GM12801 (cell line): Measurements from ENCODE around the gene TMEM220.

ENCODE experiments used
- CTCF ChIP-seq: IDR thresholded peaks from one replicate; pipeline ENCODE4 v1.5.1; 2011; ENCODE audit warnings: control low read depth; ENCODE audit not compliant: insufficient read length; ENCODE audit errors: extremely low read depth

TMEM220 gene

DNA sequence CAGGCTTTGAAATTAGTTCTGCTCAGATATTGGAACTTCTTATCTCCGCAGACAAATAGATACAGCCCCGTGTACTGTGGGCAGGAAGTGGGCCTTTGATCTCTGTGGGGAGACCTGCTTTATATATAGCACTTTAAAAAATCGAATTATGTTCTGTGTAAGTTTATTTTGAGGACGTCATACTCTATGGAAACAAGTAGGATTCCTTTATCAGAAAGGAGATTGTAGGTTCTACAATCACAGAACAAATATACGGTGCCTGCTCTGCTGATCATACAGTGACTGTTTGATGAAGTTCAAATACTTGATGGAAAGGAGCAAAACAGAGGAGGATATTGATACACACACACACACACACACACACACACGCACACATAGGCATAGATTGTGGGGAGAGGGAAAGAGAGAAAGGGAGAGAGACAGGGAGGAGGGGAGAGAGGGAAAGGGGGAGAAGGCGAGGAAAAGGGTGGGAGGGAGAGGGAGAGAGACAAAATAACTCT is 14.7 kb upstream of the TMEM220 start:
- TF ChIP-seq CTCF: no peak

DNA sequence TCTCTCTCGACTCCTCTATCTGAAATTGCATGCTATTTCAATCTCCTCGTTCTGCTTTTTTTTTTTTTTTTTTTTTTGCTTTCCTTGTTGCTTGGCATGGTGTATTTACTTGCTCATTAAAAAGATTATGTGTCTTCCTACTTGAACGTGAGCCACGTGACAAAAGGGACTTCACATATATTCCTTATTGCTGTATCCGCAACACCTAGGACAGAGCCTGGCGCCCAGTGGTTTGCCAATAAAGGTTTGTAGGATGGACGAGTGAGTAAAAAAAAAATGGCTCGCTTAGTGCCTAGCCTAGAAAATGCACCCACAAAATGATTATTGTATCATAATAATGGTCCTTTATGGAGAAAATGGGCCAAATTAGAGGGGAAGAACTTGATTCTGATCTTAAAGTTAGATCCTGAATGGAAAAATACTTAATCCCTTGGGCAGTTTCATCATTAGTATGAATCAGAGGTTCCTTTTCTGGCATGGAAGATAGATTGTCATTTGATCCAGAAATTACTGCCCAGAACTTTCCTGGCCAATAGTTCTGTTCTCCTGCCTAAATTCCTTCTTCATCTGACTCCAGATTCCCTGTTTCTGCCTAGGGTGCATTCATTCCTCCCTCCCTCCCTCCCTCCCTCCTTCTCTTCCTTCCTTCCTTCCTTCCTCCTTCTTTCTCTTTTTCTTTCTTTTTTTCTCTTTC is 13.6 kb upstream of the TMEM220 start:
- no peak for TF ChIP-seq CTCF

DNA sequence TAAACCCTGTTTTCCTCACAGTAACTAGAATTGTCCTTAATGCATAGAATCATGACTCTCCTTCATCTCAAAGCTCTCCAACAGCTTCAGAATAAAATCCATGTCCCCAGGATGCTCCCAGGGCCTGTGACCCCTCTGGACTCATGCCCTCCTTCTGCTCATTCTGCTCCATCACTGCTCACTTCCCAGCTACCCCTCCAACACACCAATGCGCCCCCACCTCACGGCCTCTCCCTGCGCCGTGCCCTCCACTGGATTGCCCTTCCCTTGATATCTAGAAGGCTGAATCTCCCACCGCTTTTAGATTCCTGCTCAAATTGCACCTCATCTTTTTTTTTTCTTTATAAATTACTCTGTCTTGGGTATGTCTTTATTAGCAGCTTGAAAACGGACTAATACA is 12.6 kb upstream of the TMEM220 start:
- TF ChIP-seq CTCF: no peak

DNA sequence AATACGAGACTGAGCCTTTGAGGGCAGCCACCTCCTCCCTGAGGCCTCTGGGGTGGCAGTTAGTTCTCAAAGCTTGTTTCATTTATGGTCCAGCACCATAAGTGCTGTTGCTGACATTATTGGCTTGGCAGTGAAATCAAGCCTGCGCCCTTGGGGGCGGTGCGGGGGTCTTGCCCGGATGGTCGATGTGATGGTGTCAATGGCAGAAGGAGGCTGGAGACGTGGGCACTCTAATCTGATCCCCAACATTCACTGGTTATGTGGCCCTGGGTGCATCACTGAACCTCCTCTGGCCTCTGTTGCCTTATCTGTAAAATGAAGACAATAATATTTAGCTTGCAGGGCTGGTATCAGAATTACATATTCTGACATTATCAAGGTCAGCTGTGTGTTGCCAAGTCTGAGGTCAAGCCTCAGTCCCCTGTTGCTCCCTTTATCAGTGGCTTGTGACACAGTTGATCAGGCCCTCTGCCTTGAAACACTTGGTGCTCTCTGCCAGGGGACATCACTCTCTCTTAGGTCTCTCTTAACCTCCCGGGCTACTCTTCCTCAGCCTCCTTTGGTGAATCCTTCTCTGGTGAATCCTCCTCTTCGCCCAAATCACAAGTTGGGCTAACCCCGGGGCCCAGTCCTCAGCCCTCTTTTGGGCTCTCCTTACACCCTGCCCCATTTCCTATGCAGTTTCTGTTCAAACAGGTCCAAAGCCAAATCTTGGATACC is 11.8 kb upstream of the TMEM220 start:
- no peak for TF ChIP-seq CTCF

GRCh38 chr17:10739386-10739785 is 9.6 kb upstream of the TMEM220 start:
- TF ChIP-seq CTCF: no peak

DNA sequence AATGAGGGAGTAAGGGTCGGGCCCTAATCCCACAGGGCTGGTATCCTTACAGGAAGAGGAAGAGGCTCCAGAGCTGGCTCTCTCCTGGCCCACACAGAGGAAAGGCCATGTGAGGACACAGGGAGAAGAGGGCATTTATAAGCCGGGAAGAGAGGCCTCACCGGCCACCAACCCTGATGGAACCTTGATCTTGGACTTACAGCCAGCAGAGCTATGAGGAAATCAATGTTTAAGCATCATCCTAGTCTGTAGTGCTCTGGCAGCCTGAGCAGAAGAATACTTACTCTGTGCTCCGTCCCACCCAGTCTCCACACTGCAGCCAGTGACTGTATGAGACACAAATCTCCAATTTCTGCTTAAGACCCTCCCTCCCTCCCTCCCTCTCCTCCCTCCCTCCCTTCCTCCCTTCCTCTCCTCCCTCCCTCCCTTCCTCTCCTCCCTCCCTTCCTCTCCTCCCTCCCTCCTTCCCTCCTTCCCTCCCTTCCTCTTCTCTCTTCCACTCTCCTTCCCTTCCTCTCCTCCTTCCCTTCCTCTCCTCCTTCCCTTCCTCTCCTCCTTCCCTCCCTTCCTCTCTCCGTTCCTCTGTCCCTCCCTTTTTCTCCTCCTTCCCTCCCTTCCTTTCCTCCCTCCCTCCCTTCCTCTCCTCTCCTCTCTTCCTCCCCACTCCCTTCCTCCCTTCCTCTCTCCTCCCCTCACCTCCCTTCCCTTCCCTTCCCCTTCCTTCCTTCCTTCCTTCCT is 8.9 kb upstream of the TMEM220 start:
- TF ChIP-seq CTCF: no peak

DNA sequence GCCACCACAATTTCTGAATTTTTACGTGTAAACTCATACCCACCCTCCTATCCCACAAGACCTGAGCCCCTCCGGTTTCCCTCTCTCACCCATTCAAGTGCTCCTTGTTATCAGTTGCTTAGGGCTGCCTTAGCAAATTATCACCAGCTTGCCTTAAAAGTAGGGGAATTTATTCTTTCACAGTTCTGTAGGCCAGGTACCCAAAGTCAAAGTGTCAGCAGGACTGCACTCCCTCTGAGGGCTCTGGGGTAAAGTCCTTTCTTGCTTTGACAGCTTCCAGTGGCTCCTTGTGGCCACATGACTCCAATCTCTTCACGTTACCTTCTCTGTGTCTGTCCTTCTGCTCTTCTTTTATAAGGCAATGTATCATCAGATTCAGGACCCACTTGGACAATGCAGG is 7.9 kb upstream of the TMEM220 start:
- no peak for TF ChIP-seq CTCF
